Calu3 (cell line): Measurements from ENCODE around the gene CSTPP1. TPM values are rescaled to one million over a fixed set of nuclear protein-coding genes. Genes with fewer than 3 reads are reported as not detected.
A peak's percentile ranks its signal among the peaks of the same experiment; 100 is the strongest.
"Not testable (repeated sequence)": the region's sequence is repeated elsewhere in the genome, so short reads cannot be mapped to it uniquely, and the experiment has no call there.

Experiments
- BruUV-seq: library from RNA; stranded (reverse); fragments of 400-500 nt; replicated peaks from 2 replicates; lab custom pipeline; 2021; lab: Mats Ljungman, UMichigan
- CTCF ChIA-PET: fragments of 300-600 bp; sonication (Branson Sonifier 250); formaldehyde crosslinking; loops from one replicate; lab custom pipeline; 2022; ENCODE audit warnings: antibody characterized with exemption; lab: Charles Lee
- DNase-seq: peaks from one replicate; pipeline ENCODE4 v3.0.0; 2022
- H3K27ac Mint-ChIP-seq: one replicate; pipeline ENCODE4 v1.8.0; 2022; ENCODE audit warnings: mixed read lengths; ENCODE audit not compliant: unreplicated experiment
- H3K27me3 Mint-ChIP-seq: one replicate; pipeline ENCODE4 v1.8.0; 2022; ENCODE audit warnings: mixed read lengths; ENCODE audit not compliant: unreplicated experiment
- H3K36me3 Mint-ChIP-seq: one replicate; pipeline ENCODE4 v1.8.0; 2022; ENCODE audit warnings: mild to moderate bottlenecking, moderate library complexity, mixed read lengths; ENCODE audit not compliant: insufficient read depth, unreplicated experiment
- H3K4me1 Mint-ChIP-seq: one replicate; pipeline ENCODE4 v1.8.0; 2022; ENCODE audit warnings: mild to moderate bottlenecking, low read depth, mixed read lengths; ENCODE audit not compliant: unreplicated experiment
- H3K4me3 Mint-ChIP-seq: one replicate; pipeline ENCODE4 v1.8.0; 2022; ENCODE audit warnings: mild to moderate bottlenecking, low read depth, moderate library complexity, mixed read lengths; ENCODE audit not compliant: unreplicated experiment
- H3K9me3 Mint-ChIP-seq: one replicate; pipeline ENCODE4 v1.8.0; 2022; ENCODE audit warnings: low read depth, mixed read lengths; ENCODE audit not compliant: unreplicated experiment
- intact Hi-C: fragments of 100-400 bp; cut with micrococcal nuclease; formaldehyde crosslinking; loops from one replicate; pipeline ENCODE4 v1.10.0; 2022; ENCODE audit not compliant: unreplicated experiment
- total RNA-seq: library from RNA; stranded (reverse); gene quantifications from 2 replicates; pipeline ENCODE4 v1.2.3, GENCODE V29; 2022
- TF ChIP-seq, protein P1 (sequence below): fragments of 200-600 bp; IDR thresholded peaks from one replicate; pipeline ENCODE4 v1.8.0; 2022; ENCODE audit warnings: antibody characterized with exemption; ENCODE audit not compliant: unreplicated experiment

Gene CSTPP1
- total RNA-seq, 1 experiment from 2014 or later = 23.2 TPM

DNA sequence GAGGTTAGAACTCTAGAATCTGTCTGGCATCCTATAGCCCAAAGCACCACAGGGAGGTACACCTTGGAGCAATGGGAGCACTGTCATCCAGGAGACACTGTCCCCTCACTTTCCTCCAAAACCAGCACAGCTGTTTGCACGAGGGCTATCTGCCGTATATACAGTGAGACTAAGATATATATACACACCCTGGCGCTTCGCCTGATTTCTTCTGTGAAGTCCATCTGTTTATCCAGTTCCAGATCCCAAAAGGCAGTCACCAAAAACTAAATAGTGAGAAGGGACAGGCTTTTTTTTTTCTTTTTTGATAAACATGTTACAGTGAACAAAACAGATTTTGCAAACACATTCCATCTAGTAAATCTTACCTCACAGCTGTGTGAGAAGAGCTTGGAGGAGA, 171.7 kb downstream of the CSTPP1 start:
- Mint-ChIP-seq H3K4me1 (peaks cover 8% of the 10 kb centered on the region), H3K9me3 (no peaks in the 10 kb centered on the region), H3K27ac (no peak overlapping the region), H3K36me3 (no peaks in the 10 kb centered on the region), H3K4me3 (no peak overlapping the region), H3K27me3 (no peaks in the 10 kb centered on the region)
- no TSS peak for BruUV-seq
- intact Hi-C loops = no loop called here
- CTCF ChIA-PET = interaction anchor here (0.7 kb wide), 1 partner anchor 542 kb away, joined by 6 read pairs; no protein-coding TSS in a partner anchor
- no peak for DNase-seq
- TF ChIP-seq, protein P1, sequence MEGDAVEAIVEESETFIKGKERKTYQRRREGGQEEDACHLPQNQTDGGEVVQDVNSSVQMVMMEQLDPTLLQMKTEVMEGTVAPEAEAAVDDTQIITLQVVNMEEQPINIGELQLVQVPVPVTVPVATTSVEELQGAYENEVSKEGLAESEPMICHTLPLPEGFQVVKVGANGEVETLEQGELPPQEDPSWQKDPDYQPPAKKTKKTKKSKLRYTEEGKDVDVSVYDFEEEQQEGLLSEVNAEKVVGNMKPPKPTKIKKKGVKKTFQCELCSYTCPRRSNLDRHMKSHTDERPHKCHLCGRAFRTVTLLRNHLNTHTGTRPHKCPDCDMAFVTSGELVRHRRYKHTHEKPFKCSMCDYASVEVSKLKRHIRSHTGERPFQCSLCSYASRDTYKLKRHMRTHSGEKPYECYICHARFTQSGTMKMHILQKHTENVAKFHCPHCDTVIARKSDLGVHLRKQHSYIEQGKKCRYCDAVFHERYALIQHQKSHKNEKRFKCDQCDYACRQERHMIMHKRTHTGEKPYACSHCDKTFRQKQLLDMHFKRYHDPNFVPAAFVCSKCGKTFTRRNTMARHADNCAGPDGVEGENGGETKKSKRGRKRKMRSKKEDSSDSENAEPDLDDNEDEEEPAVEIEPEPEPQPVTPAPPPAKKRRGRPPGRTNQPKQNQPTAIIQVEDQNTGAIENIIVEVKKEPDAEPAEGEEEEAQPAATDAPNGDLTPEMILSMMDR = no peak

DNA sequence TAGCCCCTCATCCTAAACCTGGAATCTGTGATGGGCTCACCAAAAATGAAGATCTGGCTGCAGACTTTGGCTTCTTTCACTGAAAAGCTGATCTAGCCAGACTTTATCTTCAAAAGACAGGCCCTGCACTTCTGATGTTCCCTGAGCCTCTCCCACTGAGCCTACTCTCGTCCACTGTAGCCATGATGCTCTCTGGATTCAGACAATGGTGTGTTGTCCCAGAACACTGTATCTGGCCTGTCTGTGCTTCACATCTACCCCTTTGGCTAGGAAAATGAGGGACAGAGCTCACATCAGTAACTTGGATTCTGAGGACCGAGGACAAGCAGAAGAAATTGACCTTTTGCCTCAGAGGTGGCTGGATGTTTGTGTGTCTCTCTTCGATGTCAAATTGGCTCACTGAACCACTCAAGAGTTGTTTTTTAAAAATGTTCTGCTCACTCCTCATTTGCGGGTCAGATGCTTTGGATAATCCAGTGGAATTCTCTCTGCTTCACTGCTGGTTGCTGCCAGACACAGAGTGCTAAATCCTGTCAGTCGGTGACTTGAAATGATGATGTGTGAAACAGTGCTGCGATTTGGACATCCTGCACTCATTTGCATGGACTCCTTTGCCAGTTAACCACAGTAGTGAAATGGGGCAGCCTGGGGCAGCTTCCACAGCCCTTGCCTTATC, 172.6 kb downstream of the CSTPP1 start:
- H3K4me3 Mint-ChIP-seq = no peak overlapping the region
- TF ChIP-seq, protein P1 = no peak
- no peak for DNase-seq
- H3K9me3 Mint-ChIP-seq = no peaks in the 10 kb centered on the region
- H3K36me3 Mint-ChIP-seq = no peaks in the 10 kb centered on the region
- no peaks in the 10 kb centered on the region for H3K27me3 Mint-ChIP-seq
- intact Hi-C loops = no loop called here
- peaks cover 4% of the 10 kb centered on the region for H3K4me1 Mint-ChIP-seq
- no peak overlapping the region for H3K27ac Mint-ChIP-seq
- BruUV-seq = no TSS peak
- CTCF ChIA-PET = no interaction called here

DNA sequence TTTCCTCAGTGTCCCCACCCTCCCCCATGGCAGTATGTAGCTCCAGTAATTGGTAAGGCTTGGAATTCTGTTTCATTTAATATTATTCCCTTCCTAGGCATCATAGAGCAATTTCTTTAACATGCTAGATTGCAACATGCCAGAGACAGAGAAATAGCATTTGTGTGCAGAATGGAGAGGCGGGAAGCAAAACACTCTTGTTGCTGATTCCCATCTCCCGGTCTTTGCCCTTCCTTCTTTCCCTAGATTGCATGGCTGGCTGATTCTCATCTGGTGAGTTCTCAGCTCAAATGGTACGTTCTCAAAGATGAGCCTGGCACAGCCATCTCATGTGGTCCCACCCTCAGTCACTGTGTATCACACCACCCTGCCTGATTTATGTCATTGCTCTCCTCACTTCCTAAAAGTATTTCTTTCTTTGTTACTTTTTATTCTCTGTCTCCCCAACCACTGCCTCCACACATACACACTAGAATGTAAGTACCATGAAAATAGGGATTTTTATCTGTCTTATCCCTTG, 173.2 kb downstream of the CSTPP1 start:
- Mint-ChIP-seq H3K27me3 (no peaks in the 10 kb centered on the region), H3K27ac (no peak overlapping the region), H3K36me3 (no peaks in the 10 kb centered on the region), H3K4me3 (no peak overlapping the region), H3K9me3 (no peaks in the 10 kb centered on the region), H3K4me1 (no peaks in the 10 kb centered on the region)
- BruUV-seq = no TSS peak
- TF ChIP-seq, protein P1 = no peak
- no peak for DNase-seq
- intact Hi-C loops = no loop called here
- CTCF ChIA-PET = no interaction called here

DNA sequence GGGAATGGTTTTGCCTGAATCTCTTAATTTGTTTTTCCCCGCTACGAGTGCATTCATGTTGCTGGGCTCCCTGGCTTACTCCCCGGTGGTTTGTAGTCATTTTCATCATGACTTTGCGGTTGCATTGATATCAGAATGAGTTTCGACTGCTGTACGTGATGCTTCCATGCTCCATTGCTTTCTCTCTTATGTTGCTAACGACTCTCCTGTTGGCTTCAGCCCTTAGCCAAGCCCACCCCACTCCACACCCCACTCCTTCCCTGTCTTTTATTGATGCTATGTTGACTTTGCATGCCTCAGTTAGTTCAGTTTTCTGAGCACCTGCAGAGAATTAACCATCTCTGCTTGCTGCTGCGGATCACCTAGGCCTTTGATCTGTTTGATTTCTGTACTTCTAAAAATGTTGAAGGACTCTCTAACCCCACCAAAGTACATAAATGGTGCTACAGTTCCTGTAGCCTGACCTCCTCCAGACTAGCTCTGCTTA, 174.8 kb downstream of the CSTPP1 start:
- Mint-ChIP-seq H3K36me3 (no peaks in the 10 kb centered on the region), H3K4me1 (no peaks in the 10 kb centered on the region), H3K27me3 (peaks cover 12% of the 10 kb centered on the region), H3K9me3 (no peaks in the 10 kb centered on the region), H3K27ac (no peak overlapping the region), H3K4me3 (no peak overlapping the region)
- intact Hi-C loops = no loop called here
- TF ChIP-seq, protein P1 = no peak
- no TSS peak for BruUV-seq
- CTCF ChIA-PET = interaction anchor here (0.6 kb wide), 1 partner anchor 20 kb away, joined by 3 read pairs; no protein-coding TSS in a partner anchor
- DNase-seq = no peak

GRCh38 chr11:47112941-47113340, 176.4 kb downstream of the CSTPP1 start:
- CTCF ChIA-PET, H3K27ac Mint-ChIP-seq, BruUV-seq, H3K4me3 Mint-ChIP-seq, H3K4me1 Mint-ChIP-seq, intact Hi-C loops, H3K36me3 Mint-ChIP-seq, H3K9me3 Mint-ChIP-seq, DNase-seq: not testable (repeated sequence)
- peaks cover 13% of the 10 kb centered on the region for H3K27me3 Mint-ChIP-seq

DNA sequence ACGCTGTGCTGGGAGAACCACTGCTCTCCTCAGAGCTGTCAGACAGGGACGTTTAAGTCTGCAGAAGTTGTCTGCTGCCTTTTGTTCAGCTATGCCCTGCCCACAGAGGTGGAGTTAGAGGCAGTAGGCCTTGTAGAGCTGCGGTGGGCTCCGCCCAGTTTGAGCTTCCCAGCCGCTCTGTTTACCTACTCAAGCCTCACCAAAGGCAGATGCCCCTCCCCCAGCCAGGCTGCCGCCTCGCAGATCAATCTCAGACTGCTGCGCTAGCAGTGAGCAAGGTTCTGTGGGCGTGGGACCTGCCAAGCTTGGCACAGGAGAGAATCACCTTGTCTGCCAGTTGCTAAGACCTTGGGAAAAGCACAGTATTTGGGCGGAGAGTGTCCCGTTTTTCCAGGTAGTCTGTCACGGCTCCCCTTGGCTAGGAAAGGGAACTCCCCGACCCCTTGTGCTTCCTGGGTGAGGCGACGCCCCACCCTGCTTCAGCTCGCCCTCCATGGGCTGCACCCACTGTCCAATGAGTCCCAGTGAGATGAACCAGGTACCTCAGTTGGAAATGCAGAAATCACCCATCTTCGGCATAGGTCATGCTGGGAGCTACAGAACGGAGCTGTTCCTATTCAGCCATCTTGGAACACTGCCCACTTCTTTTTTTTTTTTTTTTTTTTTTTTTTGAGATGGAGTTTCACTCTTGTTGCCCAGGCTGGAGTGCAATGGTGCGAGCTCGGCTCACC, 182.6 kb downstream of the CSTPP1 start:
- DNase-seq = peak; percentile 83
- Mint-ChIP-seq H3K4me3 (peak overlapping the region; percentile 66), H3K27me3 (peaks cover 13% of the 10 kb centered on the region)
- intact Hi-C loops, BruUV-seq, H3K9me3 Mint-ChIP-seq, H3K36me3 Mint-ChIP-seq, H3K27ac Mint-ChIP-seq, H3K4me1 Mint-ChIP-seq: not testable (repeated sequence)
- CTCF ChIA-PET = interaction anchor here (0.6 to 1.7 kb wide), 3 partner anchors 34 to 523 kb away, joined by 3 to 5 read pairs (median 4); no protein-coding TSS in a partner anchor
